HepG2 (cell line): ENCODE measurements around the gene R3HCC1L. TPM values are rescaled to one million over a fixed set of nuclear protein-coding genes. Genes with fewer than 3 reads are reported as not detected.

ENCODE experiments used
- ATAC-seq: fragments of 200-7000 bp; cut with Tn5 transposase; 3 replicates; pipeline ENCODE4 v1.9.1; 2020; ENCODE audit warnings: mild to moderate bottlenecking, moderate library complexity
- BruUV-seq: library from RNA; stranded (reverse); fragments of 400-500 nt; replicated peaks from 2 replicates; lab custom pipeline; 2021; lab: Mats Ljungman, UMichigan
- CTCF ChIA-PET: fragments of 300-600 bp; formaldehyde crosslinking; extraction: SDS; loops from one replicate; lab custom pipeline; 2021; ENCODE audit warnings: low total read pairs, inconsistent platforms, low intra/inter-chr PET ratio; lab: Yijun Ruan, JAX
- POLR2A ChIA-PET: fragments of 350-600 bp; sonication (Branson Sonifier 250); formaldehyde crosslinking; loops from one replicate; lab custom pipeline; 2020; ENCODE audit warnings: antibody characterized with exemption, inconsistent platforms; lab: Yijun Ruan, JAX
- DNase-seq: peaks from one replicate; pipeline ENCODE4 v3.0.0-alpha.2; 2015; ENCODE audit warnings: low spot score
- FAIRE-seq: peaks from 3 replicates; lab custom pipeline; 2011; peaks lifted over from hg19 to GRCh38; lab: Jason Lieb, UNC
- H2AFZ ChIP-seq: one replicate; pipeline ENCODE4 v1.6.1; 2011; ENCODE audit warnings: low read length, inconsistent platforms
- H3K27ac ChIP-seq: fragments of 300-600 bp; 3 replicates; pipeline ENCODE4 v1.8.0; 2011; ENCODE audit warnings: mixed run types, mild to moderate bottlenecking, mixed read lengths, low read length, inconsistent platforms; ENCODE audit not compliant: insufficient read depth; ENCODE audit errors: extremely low read length
- H3K27me3 ChIP-seq, 2 experiments: fragments of 200-600 bp in 1 of 2; 2 replicates in 1 of 2; 3 replicates in 1 of 2; pipeline versions ENCODE4 v1.6.0 to v1.8.0; 2011; ENCODE audit warnings: low read length in 2 of 2, mild to moderate bottlenecking in 2 of 2, moderate library complexity in 2 of 2, inconsistent platforms in 1 of 2; ENCODE audit not compliant: insufficient read depth in 2 of 2, control insufficient read depth in 1 of 2
- H3K36me3 ChIP-seq, 2 experiments: fragments of 200-600 bp in 1 of 2; replicated peaks in 1 of 2; 2 replicates in 1 of 2; 3 replicates in 1 of 2; pipeline versions ENCODE4 v1.5.1 to v1.8.0; 2011; ENCODE audit warnings: low read length in 2 of 2, inconsistent platforms in 1 of 2; ENCODE audit not compliant: insufficient read depth in 2 of 2, control insufficient read depth in 1 of 2
- H3K4me1 ChIP-seq: 2 replicates; pipeline ENCODE4 v1.5.1; 2012; ENCODE audit warnings: low read length, inconsistent platforms; ENCODE audit not compliant: insufficient read depth
- H3K4me2 ChIP-seq: 2 replicates; pipeline ENCODE4 v1.6.0; 2011; ENCODE audit warnings: low read depth, low read length, inconsistent platforms
- H3K4me3 ChIP-seq, 3 experiments: fragments of 200-600 bp in 1 of 3; sonication (generic), shearing (Covaris generic) in 1 of 3; replicated peaks in 1 of 3; 2 replicates each; pipeline ENCODE4 v1.5.1; 2011 to 2016; ENCODE audit warnings: low read length in 3 of 3, inconsistent platforms in 2 of 3, low read depth in 2 of 3, mild to moderate bottlenecking in 2 of 3, control low read depth in 1 of 3, mixed read lengths in 1 of 3; ENCODE audit not compliant: insufficient read depth in 1 of 3
- H3K79me2 ChIP-seq: one replicate; pipeline ENCODE4 v1.6.1; 2011; ENCODE audit warnings: low read length, inconsistent platforms; ENCODE audit not compliant: insufficient read depth
- H3K9ac ChIP-seq: 2 replicates; pipeline ENCODE4 v1.6.0; 2011; ENCODE audit warnings: mild to moderate bottlenecking, low read depth, low read length, inconsistent platforms; ENCODE audit not compliant: insufficient read depth
- H3K9me3 ChIP-seq: 2 replicates; pipeline ENCODE4 v1.5.1; 2012; ENCODE audit warnings: mild to moderate bottlenecking, low read length
- H4K20me1 ChIP-seq: 2 replicates; pipeline ENCODE4 v1.6.0; 2011; ENCODE audit warnings: inconsistent platforms, mild to moderate bottlenecking, low read length, moderate library complexity; ENCODE audit not compliant: insufficient read depth
- CHD2 ChIP-seq: IDR thresholded peaks from 2 replicates; pipeline ENCODE4 v1.6.1; 2011; ENCODE audit warnings: low read depth, low read length, improper control_type of control experiment
- DZIP1 ChIP-seq: sonication (generic); formaldehyde crosslinking; IDR thresholded peaks from 2 replicates; pipeline ENCODE4 v1.5.0; 2020; ENCODE audit warnings: mild to moderate bottlenecking, missing genetic modification reagents
- MYC ChIP-seq: sonication (generic); formaldehyde crosslinking; IDR thresholded peaks from 2 replicates; pipeline ENCODE4 v1.9.0; 2021; ENCODE audit warnings: missing genetic modification reagents, borderline replicate concordance
- NR2C2 ChIP-seq: sonication (generic); formaldehyde crosslinking; IDR thresholded peaks from 2 replicates; pipeline ENCODE4 v1.4.0; 2020; ENCODE audit warnings: missing genetic modification reagents, mild to moderate bottlenecking, moderate library complexity, borderline replicate concordance
- PHF8 ChIP-seq: sonication (generic); formaldehyde crosslinking; IDR thresholded peaks from 2 replicates; pipeline ENCODE4 v1.5.0; 2020; ENCODE audit warnings: missing genetic modification reagents
- SMARCC2 ChIP-seq: fragments of 450-650 bp; IDR thresholded peaks from 2 replicates; pipeline ENCODE4 v1.6.1; 2017; ENCODE audit warnings: antibody characterized with exemption, mild to moderate bottlenecking
- SP5 ChIP-seq: IDR thresholded peaks from 2 replicates; pipeline ENCODE4 v1.6.1; 2016; ENCODE audit warnings: low read depth, borderline replicate concordance
- STAT5B ChIP-seq: sonication (generic); formaldehyde crosslinking; IDR thresholded peaks from 2 replicates; pipeline ENCODE4 v1.4.0; 2020; ENCODE audit warnings: missing genetic modification reagents
- U2AF2 ChIP-seq: fragments of 200-400 bp; formaldehyde crosslinking; IDR thresholded peaks from 2 replicates; pipeline ENCODE4 v1.6.1; 2017; ENCODE audit warnings: low read depth, mild to moderate bottlenecking, low read length
- ZNF562 ChIP-seq: sonication (generic); formaldehyde crosslinking; IDR thresholded peaks from 2 replicates; pipeline ENCODE4 v1.8.0; 2022; ENCODE audit warnings: missing genetic modification reagents, borderline replicate concordance
- ZNF607 ChIP-seq: sonication (generic); formaldehyde crosslinking; IDR thresholded peaks from 2 replicates; pipeline ENCODE4 v1.5.1; 2020; ENCODE audit warnings: missing genetic modification reagents, mild to moderate bottlenecking, borderline replicate concordance
- ZNF790 ChIP-seq: sonication (generic); formaldehyde crosslinking; IDR thresholded peaks from 2 replicates; pipeline ENCODE4 v1.8.0; 2022; ENCODE audit warnings: missing genetic modification reagents, mild to moderate bottlenecking, borderline replicate concordance
- WGBS: methylation state at CpG from one replicate; pipeline ENCODE4 v1.1.6; 2017; ENCODE audit warnings: low lambda C conversion rate; 5-methylcytosine and 5-hydroxymethylcytosine counted together
- in situ Hi-C: cut with HindIII; loops from 2 replicates; pipeline ENCODE4 v1.10.0; 2017; ENCODE audit warnings: low pct_unique_long_range_greater_than_20kb; ENCODE audit not compliant: extremely low pct_ligation_motif_present
- intact Hi-C: fragments of 100-400 bp; cut with micrococcal nuclease; formaldehyde crosslinking; loops from one replicate; pipeline ENCODE4 v1.10.0; 2022; ENCODE audit not compliant: unreplicated experiment
- polyA plus RNA-seq, 8 experiments: library from polyadenylated mRNA; depleted of rRNA in 3 of 8; stranded (reverse) in 7 of 8; unstranded in 1 of 8; fragments of >200 nt; fragmentation: Illumina TruSeq in 4 of 8; extraction: Trizol in 4 of 8; gene quantifications; 2 replicates each; pipeline versions ENCODE4 v1.2.1 to v1.2.3, GENCODE V29; 2011 to 2016; ENCODE audit warnings: low read depth in 4 of 8, missing spikeins in 1 of 8, mixed read lengths in 1 of 8; ENCODE audit not compliant: insufficient read depth in 1 of 8
- total RNA-seq, 5 experiments: library from RNA; depleted of rRNA; stranded (reverse); fragments of >200 nt; fragmentation: Illumina TruSeq; extraction: Trizol; gene quantifications; 2 replicates each; pipeline ENCODE4 v1.2.3, GENCODE V29; 2016; ENCODE audit warnings: low read depth in 1 of 5
- TF ChIP-seq, protein P1 (sequence below): sonication (generic); formaldehyde crosslinking; IDR thresholded peaks from 2 replicates; pipeline ENCODE4 v1.4.0; 2020; ENCODE audit warnings: mild to moderate bottlenecking, missing genetic modification reagents
- TF ChIP-seq, protein P2 (sequence below), 2 experiments: sonication (generic) in 1 of 2; formaldehyde crosslinking in 1 of 2; IDR thresholded peaks; 2 replicates each; pipeline versions ENCODE4 v1.5.1 to v1.6.1; 2011 to 2020; ENCODE audit warnings: borderline replicate concordance in 1 of 2, low read depth in 1 of 2, low read length in 1 of 2, mild to moderate bottlenecking in 1 of 2, missing genetic modification reagents in 1 of 2, moderate library complexity in 1 of 2

R3HCC1L gene
- total and polyA plus RNA-seq, 2 of the 13 experiments (the other 11 are each of a cell fraction or from before 2014, with no cell fraction given): 6.5 to 12.2 TPM

GRCh38 chr10:98167191-98167590 lies 32.7 kb downstream of the R3HCC1L start (continued):
- TF ChIP-seq DZIP1 (CRISPR knock-in tag): no peak
- TF ChIP-seq NR2C2 (CRISPR knock-in tag): no peak
- no peak for TF ChIP-seq STAT5B (CRISPR knock-in tag)
- no peak for TF ChIP-seq ZNF790
- TF ChIP-seq ZNF607 (CRISPR knock-in tag): no peak
- no peak for TF ChIP-seq MYC (CRISPR knock-in tag)
- no peak for TF ChIP-seq SP5 (CRISPR knock-in tag)

- ATAC-seq: no peak
- BruUV-seq: no TSS peak
- in situ Hi-C loops (no loop called here), intact Hi-C loops (no loop called here)
- no peak for DNase-seq
- Histone ChIP-seq H3K36me3 (peaks cover 3 to 16% of the 10 kb centered on the region in 2 experiments; a peak in 4 of 5 replicates), H3K4me1 (no peaks in the 10 kb centered on the region), H3K27ac (no peak overlapping the region), H3K9me3 (no peaks in the 10 kb centered on the region), H3K4me2 (no peak overlapping the region), H3K27me3 (no peaks in the 10 kb centered on the region), H2AFZ (no peak overlapping the region), H3K79me2 (no peaks in the 10 kb centered on the region), H3K4me3 (no peak overlapping the region), H3K9ac (no peak overlapping the region), H4K20me1 (no peaks in the 10 kb centered on the region)
- ChIA-PET CTCF (interaction anchor here (1.5 kb wide), 1 partner anchor 141 kb away, joined by 4 read pairs; no protein-coding TSS in a partner anchor), POLR2A (no interaction called here)
- WGBS: 97% methylated on average over 7 of the region's 7 CpGs
- no peak for FAIRE-seq
- no peak for TF ChIP-seq PHF8 (CRISPR knock-in tag)
- TF ChIP-seq, protein P1, sequence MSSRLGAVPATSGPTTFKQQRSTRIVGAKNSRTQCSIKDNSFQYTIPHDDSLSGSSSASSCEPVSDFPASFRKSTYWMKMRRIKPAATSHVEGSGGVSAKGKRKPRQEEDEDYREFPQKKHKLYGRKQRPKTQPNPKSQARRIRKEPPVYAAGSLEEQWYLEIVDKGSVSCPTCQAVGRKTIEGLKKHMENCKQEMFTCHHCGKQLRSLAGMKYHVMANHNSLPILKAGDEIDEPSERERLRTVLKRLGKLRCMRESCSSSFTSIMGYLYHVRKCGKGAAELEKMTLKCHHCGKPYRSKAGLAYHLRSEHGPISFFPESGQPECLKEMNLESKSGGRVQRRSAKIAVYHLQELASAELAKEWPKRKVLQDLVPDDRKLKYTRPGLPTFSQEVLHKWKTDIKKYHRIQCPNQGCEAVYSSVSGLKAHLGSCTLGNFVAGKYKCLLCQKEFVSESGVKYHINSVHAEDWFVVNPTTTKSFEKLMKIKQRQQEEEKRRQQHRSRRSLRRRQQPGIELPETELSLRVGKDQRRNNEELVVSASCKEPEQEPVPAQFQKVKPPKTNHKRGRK: no peak
- TF ChIP-seq CHD2: no peak
- TF ChIP-seq SMARCC2: no peak
- TF ChIP-seq, protein P2, sequence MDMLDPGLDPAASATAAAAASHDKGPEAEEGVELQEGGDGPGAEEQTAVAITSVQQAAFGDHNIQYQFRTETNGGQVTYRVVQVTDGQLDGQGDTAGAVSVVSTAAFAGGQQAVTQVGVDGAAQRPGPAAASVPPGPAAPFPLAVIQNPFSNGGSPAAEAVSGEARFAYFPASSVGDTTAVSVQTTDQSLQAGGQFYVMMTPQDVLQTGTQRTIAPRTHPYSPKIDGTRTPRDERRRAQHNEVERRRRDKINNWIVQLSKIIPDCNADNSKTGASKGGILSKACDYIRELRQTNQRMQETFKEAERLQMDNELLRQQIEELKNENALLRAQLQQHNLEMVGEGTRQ (IDR thresholded peaks at IDR 0.05; ENCODE audit: low read depth, low read length): no peak
- TF ChIP-seq, protein P2 (CRISPR knock-in tag; IDR thresholded peaks at IDR 0.05; ENCODE audit: borderline replicate concordance): no peak
- TF ChIP-seq ZNF562: no peak
- TF ChIP-seq U2AF2: no peak
Measured at GRCh38 chr10:98168147-98168546, 33.7 kb downstream of the R3HCC1L start.
